RWPE1 (cell line): Measurements from ENCODE around the gene SEMA5A.
A peak's percentile ranks its signal among the peaks of the same experiment; 100 is the strongest.

Experiments
- CTCF ChIA-PET: fragments of 350-600 bp; sonication (Branson Sonifier 250); formaldehyde crosslinking; extraction: SDS; loops from one replicate; lab custom pipeline; 2021; lab: Yijun Ruan, JAX
- POLR2A ChIA-PET: fragments of 400-600 bp; formaldehyde crosslinking; extraction: SDS; loops from one replicate; lab custom pipeline; 2020; ENCODE audit warnings: antibody characterized with exemption; ENCODE audit not compliant: low non-redundant PET; lab: Yijun Ruan, JAX
- DNase-seq: peaks from one replicate; pipeline ENCODE4 v3.0.0; 2012; ENCODE audit warnings: low spot score
- H3K27ac ChIP-seq: fragments of 450-650 bp; 2 replicates; pipeline ENCODE4 v1.5.1; 2017
- CTCF ChIP-seq: fragments of 450-650 bp; conservative IDR thresholded peaks from 2 replicates; pipeline ENCODE4 v1.5.1; 2017; ENCODE audit warnings: low read depth, mild to moderate bottlenecking

SEMA5A gene

GRCh38 chr5:8997542-8998070, 548.3 kb downstream of the SEMA5A start:
- H3K27ac ChIP-seq: no peak overlapping the region
- ChIA-PET CTCF (no interaction called here), POLR2A (no interaction called here)
- no peak for TF ChIP-seq CTCF
- DNase-seq: peak; percentile 51

GRCh38 chr5:8993031-8993430, 552.8 kb downstream of the SEMA5A start:
- ChIA-PET POLR2A (no interaction called here), CTCF (interaction anchor here (0.6 kb wide), 1 partner anchor 358 kb away, joined by 3 read pairs; no protein-coding TSS in a partner anchor)
- H3K27ac ChIP-seq: no peak overlapping the region
- TF ChIP-seq CTCF: peak; percentile 46
- no peak for DNase-seq
